ENCODE data around the gene KDM4F. TPM values are rescaled to one million over a fixed set of nuclear protein-coding genes. Genes with fewer than 3 reads are reported as not detected.
"Not testable (repeated sequence)": the region's sequence is repeated elsewhere in the genome, so short reads cannot be mapped to it uniquely, and the experiment has no call there.

Gene KDM4F
- total RNA-seq (not detected), polyA plus RNA-seq (not detected)

- H3K36me3 ChIP-seq (ENCODE audit: insufficient read depth, low read length); H3K4me3 Mint-ChIP-seq; H3K4me1 Mint-ChIP-seq; intact Hi-C loops (cut with micrococcal nuclease); H3K4me1 ChIP-seq (ENCODE audit: insufficient read depth, low read length); H3K9me3 ChIP-seq (ENCODE audit: control insufficient read depth in 1 of 2, low read length in 2 of 2); H3K27ac Mint-ChIP-seq; H3K9me3 Mint-ChIP-seq; H3K4me3 ChIP-seq (ENCODE audit: low read length in 2 of 2); H3K27me3 ChIP-seq (ENCODE audit: insufficient read depth, low read length); H3K36me3 Mint-ChIP-seq; H3K27ac ChIP-seq (ENCODE audit: low read depth, low read length); DNase-seq: not testable (repeated sequence)
- POLR2A ChIA-PET (ENCODE audit: partially characterized antibody) = interaction anchor here (1.4 kb wide), 1 partner anchor 20 kb away, joined by 3 read pairs; no protein-coding TSS in a partner anchor
- CTCF ChIA-PET (ENCODE audit: partially characterized antibody) = interaction anchor here (1.1 kb wide), 1 partner anchor 15 kb away, joined by 5 read pairs; no protein-coding TSS in a partner anchor
- peaks cover 30 to 36% of the 10 kb centered on the region in 2 donors for H3K27me3 Mint-ChIP-seq
Observed at GRCh38 chr11:95049122-95049521, at the start of gene KDM4F. KDM4F (plus strand) TSS chr11:95049422.

GRCh38 chr11:95003716-95004115 is 45.5 kb upstream of the KDM4F start:
- intact Hi-C loops (cut with micrococcal nuclease) = no loop called here
- no peaks in the 10 kb centered on the region for H3K36me3 ChIP-seq (ENCODE audit: insufficient read depth, low read length)
- H3K27me3 Mint-ChIP-seq = peaks cover 5% of the 10 kb centered on the region in 2 donors
- ChIA-PET POLR2A (ENCODE audit: partially characterized antibody) (no interaction called here), CTCF (ENCODE audit: partially characterized antibody) (interaction anchor here (1.1 kb wide), 1 partner anchor 63 kb away, joined by 4 read pairs; the partner anchor contains the start of gene SRSF8)
- no peaks in the 10 kb centered on the region for H3K9me3 ChIP-seq (ENCODE audit: control insufficient read depth in 1 of 2, low read length in 2 of 2)
- no peaks in the 10 kb centered on the region for H3K36me3 Mint-ChIP-seq
- no peak overlapping the region for H3K4me3 Mint-ChIP-seq
- H3K9me3 Mint-ChIP-seq = peaks cover 0 to 2% (median 0%) of the 10 kb centered on the region in 8 donors
- no peaks in the 10 kb centered on the region for H3K4me1 ChIP-seq (ENCODE audit: insufficient read depth, low read length)
- no peak overlapping the region for H3K4me3 ChIP-seq (ENCODE audit: low read length in 2 of 2)
- no peaks in the 10 kb centered on the region for H3K27me3 ChIP-seq (ENCODE audit: insufficient read depth, low read length)
- no peak overlapping the region for H3K27ac ChIP-seq (ENCODE audit: low read depth, low read length)
- no peaks in the 10 kb centered on the region for H3K4me1 Mint-ChIP-seq
- no peak overlapping the region for H3K27ac Mint-ChIP-seq
- no peak for DNase-seq

- H3K4me3 ChIP-seq (ENCODE audit: low read length in 2 of 2) = no peak overlapping the region
- peaks cover 0 to 2% (median 0%) of the 10 kb centered on the region in 8 donors for H3K9me3 Mint-ChIP-seq
- H3K4me1 ChIP-seq (ENCODE audit: insufficient read depth, low read length) = no peaks in the 10 kb centered on the region
- intact Hi-C loops (cut with micrococcal nuclease) = no loop called here
- H3K4me3 Mint-ChIP-seq = no peak overlapping the region
- H3K27me3 ChIP-seq (ENCODE audit: insufficient read depth, low read length) = no peaks in the 10 kb centered on the region
- H3K36me3 ChIP-seq (ENCODE audit: insufficient read depth, low read length) = no peaks in the 10 kb centered on the region
- no peak overlapping the region for H3K27ac Mint-ChIP-seq
- ChIA-PET POLR2A (ENCODE audit: partially characterized antibody) (no interaction called here), CTCF (ENCODE audit: partially characterized antibody) (no interaction called here)
- no peaks in the 10 kb centered on the region for H3K4me1 Mint-ChIP-seq
- H3K27ac ChIP-seq (ENCODE audit: low read depth, low read length) = no peak overlapping the region
- H3K9me3 ChIP-seq (ENCODE audit: control insufficient read depth in 1 of 2, low read length in 2 of 2) = no peaks in the 10 kb centered on the region
- peaks cover 5% of the 10 kb centered on the region in 2 donors for H3K27me3 Mint-ChIP-seq
- no peak for DNase-seq
- H3K36me3 Mint-ChIP-seq = no peaks in the 10 kb centered on the region
Observed at GRCh38 chr11:95005642-95006041, 43.6 kb upstream of the KDM4F start.

- Histone ChIP-seq H3K4me3 (ENCODE audit: low read length in 2 of 2) (no peak overlapping the region), H3K9me3 (ENCODE audit: control insufficient read depth in 1 of 2, low read length in 2 of 2) (no peaks in the 10 kb centered on the region), H3K4me1 (ENCODE audit: insufficient read depth, low read length) (no peaks in the 10 kb centered on the region), H3K36me3 (ENCODE audit: insufficient read depth, low read length) (no peaks in the 10 kb centered on the region), H3K27ac (ENCODE audit: low read depth, low read length) (no peak overlapping the region), H3K27me3 (ENCODE audit: insufficient read depth, low read length) (no peaks in the 10 kb centered on the region)
- DNase-seq = no peak
- ChIA-PET POLR2A (ENCODE audit: partially characterized antibody) (no interaction called here), CTCF (ENCODE audit: partially characterized antibody) (no interaction called here)
- no peaks in the 10 kb centered on the region for H3K4me1 Mint-ChIP-seq
- peaks cover 0 to 3% (median 0%) of the 10 kb centered on the region in 8 donors for H3K9me3 Mint-ChIP-seq
- no peaks in the 10 kb centered on the region for H3K36me3 Mint-ChIP-seq
- H3K27ac Mint-ChIP-seq = no peak overlapping the region
- H3K4me3 Mint-ChIP-seq = no peak overlapping the region
- peaks cover 5 to 8% of the 10 kb centered on the region in 2 donors for H3K27me3 Mint-ChIP-seq
- intact Hi-C loops (cut with micrococcal nuclease) = no loop called here
Observed at GRCh38 chr11:95011376-95011775, 37.8 kb upstream of the KDM4F start.

- intact Hi-C loops (cut with micrococcal nuclease) = no loop called here
- Mint-ChIP-seq H3K4me3 (no peak overlapping the region), H3K27me3 (peaks cover 3 to 8% of the 10 kb centered on the region in 2 donors), H3K36me3 (no peaks in the 10 kb centered on the region), H3K27ac (no peak overlapping the region), H3K9me3 (peaks cover 0 to 3% (median 0%) of the 10 kb centered on the region in 8 donors), H3K4me1 (no peaks in the 10 kb centered on the region)
- no peak overlapping the region for H3K4me3 ChIP-seq (ENCODE audit: low read length in 2 of 2)
- ChIA-PET POLR2A (ENCODE audit: partially characterized antibody) (no interaction called here), CTCF (ENCODE audit: partially characterized antibody) (no interaction called here)
- H3K4me1 ChIP-seq (ENCODE audit: insufficient read depth, low read length) = no peaks in the 10 kb centered on the region
- no peaks in the 10 kb centered on the region for H3K36me3 ChIP-seq (ENCODE audit: insufficient read depth, low read length)
- no peak overlapping the region for H3K27ac ChIP-seq (ENCODE audit: low read depth, low read length)
- H3K9me3 ChIP-seq (ENCODE audit: control insufficient read depth in 1 of 2, low read length in 2 of 2) = no peaks in the 10 kb centered on the region
- H3K27me3 ChIP-seq (ENCODE audit: insufficient read depth, low read length) = no peaks in the 10 kb centered on the region
- no peak for DNase-seq
Observed at GRCh38 chr11:95014184-95014821, 34.9 kb upstream of the KDM4F start.

GRCh38 chr11:95016139-95016538 is 33.1 kb upstream of the KDM4F start:
- POLR2A ChIA-PET (ENCODE audit: partially characterized antibody) = no interaction called here
- H3K27me3 ChIP-seq (ENCODE audit: insufficient read depth, low read length) = no peaks in the 10 kb centered on the region
- Mint-ChIP-seq H3K27ac (no peak overlapping the region), H3K27me3 (peaks cover 3 to 6% of the 10 kb centered on the region in 2 donors), H3K36me3 (no peaks in the 10 kb centered on the region), H3K4me3 (peak overlapping the region in 1 of 8 donors; percentile 39), H3K9me3 (peaks cover 0 to 3% (median 0%) of the 10 kb centered on the region in 8 donors), H3K4me1 (no peaks in the 10 kb centered on the region)
- H3K27ac ChIP-seq (ENCODE audit: low read depth, low read length) = no peak overlapping the region
- DNase-seq = no peak
- H3K36me3 ChIP-seq (ENCODE audit: insufficient read depth, low read length) = no peaks in the 10 kb centered on the region
- intact Hi-C loops (cut with micrococcal nuclease) = no loop called here
- CTCF ChIA-PET (ENCODE audit: partially characterized antibody) = no interaction called here
- no peak overlapping the region for H3K4me3 ChIP-seq (ENCODE audit: low read length in 2 of 2)
- no peaks in the 10 kb centered on the region for H3K9me3 ChIP-seq (ENCODE audit: control insufficient read depth in 1 of 2, low read length in 2 of 2)
- H3K4me1 ChIP-seq (ENCODE audit: insufficient read depth, low read length) = no peaks in the 10 kb centered on the region

GRCh38 chr11:95021468-95021867 is 27.8 kb upstream of the KDM4F start:
- H3K27ac Mint-ChIP-seq; H3K4me3 ChIP-seq (ENCODE audit: low read length in 2 of 2); DNase-seq; H3K4me3 Mint-ChIP-seq; H3K27me3 Mint-ChIP-seq; intact Hi-C loops (cut with micrococcal nuclease); POLR2A ChIA-PET (ENCODE audit: partially characterized antibody); H3K4me1 Mint-ChIP-seq; H3K27me3 ChIP-seq (ENCODE audit: insufficient read depth, low read length); H3K36me3 Mint-ChIP-seq; H3K9me3 Mint-ChIP-seq; H3K36me3 ChIP-seq (ENCODE audit: insufficient read depth, low read length); H3K27ac ChIP-seq (ENCODE audit: low read depth, low read length); CTCF ChIA-PET (ENCODE audit: partially characterized antibody); H3K9me3 ChIP-seq (ENCODE audit: control insufficient read depth in 1 of 2, low read length in 2 of 2); H3K4me1 ChIP-seq (ENCODE audit: insufficient read depth, low read length): not testable (repeated sequence)

All from CD4-positive, alpha-beta memory T cell (primary cell).